GM18519 (cell line): ENCODE data around the gene ACO2.
"Not testable (repeated sequence)": the region's sequence is repeated elsewhere in the genome, so short reads cannot be mapped to it uniquely, and the experiment has no call there.

Source experiments
- ATAC-seq: cut with Tn5 transposase; IDR thresholded peaks from one replicate; pipeline ENCODE4 v1.9.1; 2021; ENCODE audit warnings: mild to moderate bottlenecking, moderate library complexity; ENCODE audit not compliant: unreplicated experiment, low FRiP score

Gene ACO2

DNA sequence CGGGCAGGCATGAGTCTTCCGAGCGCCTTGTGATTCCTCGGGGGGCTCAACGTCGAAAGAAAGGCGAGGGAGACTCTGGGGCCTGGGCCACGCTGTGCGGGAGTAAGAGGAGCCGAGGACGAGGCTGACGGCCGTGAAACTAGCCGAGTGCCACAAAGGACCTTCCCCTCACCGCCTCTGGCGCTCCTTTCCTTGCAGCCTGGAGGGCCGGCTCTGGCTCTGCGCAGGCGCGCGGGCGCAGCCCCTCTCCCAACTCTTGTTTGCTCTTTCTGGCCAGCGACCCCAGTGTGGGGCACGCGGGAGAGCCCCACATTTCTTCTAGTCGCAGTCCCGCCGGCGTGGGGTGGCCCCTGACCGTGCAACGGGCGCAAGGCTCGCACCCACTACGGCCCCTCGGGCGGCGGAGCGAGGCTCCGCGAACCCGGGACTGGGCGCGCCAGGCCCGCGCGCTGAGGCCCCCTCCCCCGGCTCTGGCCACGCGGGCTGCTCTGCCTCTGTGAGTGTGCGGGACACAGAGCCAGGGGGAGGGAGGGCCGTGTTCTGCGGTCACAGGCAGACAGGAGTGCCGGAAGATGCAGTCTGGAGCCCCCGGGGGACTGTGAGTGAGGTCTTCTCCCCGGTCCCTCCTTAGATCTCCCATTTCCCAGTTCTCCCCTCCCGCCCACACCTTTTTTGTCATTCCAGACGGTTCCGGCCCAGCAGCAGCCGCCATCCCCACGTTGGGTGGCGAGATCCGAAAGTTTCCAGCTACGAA lies 21.3 kb upstream of the ACO2 start:
- ATAC-seq = no peak

DNA sequence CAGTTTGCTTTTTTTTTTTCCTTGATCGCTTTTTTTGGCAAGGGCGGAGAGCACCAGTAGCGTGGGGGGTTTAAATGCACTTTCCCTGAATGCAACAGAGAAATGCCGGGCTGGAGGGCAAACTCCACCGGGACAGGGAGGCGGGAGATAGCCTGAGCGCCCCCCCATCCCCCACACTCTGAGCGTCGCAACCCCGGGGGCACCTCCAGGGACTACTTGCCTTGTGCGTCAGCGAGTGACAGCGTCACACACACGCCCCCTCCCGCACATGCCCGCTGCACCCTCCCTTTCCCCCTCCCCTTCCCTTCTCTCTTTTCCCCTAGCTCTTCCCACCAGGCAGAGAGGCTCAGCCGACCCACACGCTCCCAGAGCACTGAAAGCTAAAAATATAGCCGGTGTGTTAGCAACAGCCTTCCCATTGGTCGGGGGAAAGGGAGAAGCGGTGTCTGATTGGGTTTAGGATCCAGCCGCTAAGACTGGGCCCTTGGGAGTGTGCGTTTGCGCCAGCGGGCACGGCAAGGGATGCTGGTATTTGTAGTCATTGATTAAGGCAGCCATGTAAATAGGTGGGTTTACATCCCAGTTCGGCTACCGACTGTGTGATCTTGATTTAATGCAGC lies 20.6 kb upstream of the ACO2 start:
- peak; percentile 39 for ATAC-seq

DNA sequence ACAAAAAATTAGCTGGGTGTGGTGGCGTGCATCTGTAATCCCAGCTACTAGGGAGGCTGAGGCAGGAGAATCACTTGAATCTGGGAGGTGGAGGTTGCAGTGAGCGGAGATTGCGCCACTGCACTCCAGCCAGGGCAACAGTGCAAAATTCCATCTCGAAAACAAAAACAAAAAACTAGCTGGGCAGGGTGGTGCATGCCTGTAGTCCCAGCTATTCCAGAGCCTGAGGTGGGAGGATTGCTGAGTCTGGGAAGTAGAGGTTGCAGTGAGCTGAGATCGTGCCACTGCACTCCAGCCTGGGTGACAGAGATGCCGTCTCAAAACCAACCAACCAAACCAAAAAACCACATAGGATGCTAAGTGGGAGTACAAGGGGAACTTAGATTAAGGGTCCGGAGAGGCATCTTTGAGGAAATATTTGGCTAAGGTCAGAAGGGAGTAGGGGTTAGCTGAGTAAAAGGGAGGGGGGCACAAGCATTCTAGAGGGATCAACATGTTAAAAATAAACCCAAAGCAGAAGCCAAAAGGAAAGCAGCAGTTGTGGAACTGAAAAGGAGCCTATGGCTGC lies 10.7 kb upstream of the ACO2 start:
- no peak for ATAC-seq

DNA sequence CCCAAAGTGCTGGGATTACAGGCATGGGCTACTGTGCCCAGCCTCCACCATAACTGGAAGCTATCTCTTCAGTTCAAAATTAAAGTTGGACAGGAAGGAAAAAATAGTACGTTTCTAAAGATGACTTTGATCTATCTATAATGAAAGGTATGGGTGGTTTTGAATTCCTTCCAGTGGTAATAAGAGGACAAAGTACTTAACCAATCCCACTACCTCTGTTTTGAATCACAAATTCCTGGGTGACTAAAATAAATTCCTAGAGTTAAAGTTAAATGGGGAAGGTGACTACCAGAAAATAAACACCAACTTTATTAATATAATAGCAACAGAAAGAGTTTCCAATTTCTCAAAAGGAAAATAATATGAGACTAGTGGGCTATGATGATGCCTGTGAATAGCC lies 9.5 kb upstream of the ACO2 start:
- no peak for ATAC-seq

DNA sequence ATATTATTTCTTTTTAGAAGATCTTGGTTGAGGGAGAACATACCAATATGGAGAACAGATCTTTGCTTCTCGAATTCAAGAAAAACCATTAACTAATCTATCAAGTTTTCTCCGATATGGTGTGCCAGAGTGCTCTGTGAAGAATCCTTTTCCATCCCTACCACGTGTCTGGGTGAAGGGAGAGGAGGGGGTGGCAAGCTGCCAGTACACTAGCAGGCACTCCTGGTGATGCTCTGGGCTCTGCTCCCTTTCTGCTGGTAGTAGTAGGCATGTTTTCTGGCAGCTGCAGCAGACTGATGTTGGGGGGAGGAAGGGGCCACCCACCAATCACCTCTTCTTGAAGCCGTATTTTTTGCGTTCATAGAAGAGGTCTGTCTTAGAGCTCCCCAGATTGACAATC lies 8.8 kb upstream of the ACO2 start:
- ATAC-seq = not testable (repeated sequence)

DNA sequence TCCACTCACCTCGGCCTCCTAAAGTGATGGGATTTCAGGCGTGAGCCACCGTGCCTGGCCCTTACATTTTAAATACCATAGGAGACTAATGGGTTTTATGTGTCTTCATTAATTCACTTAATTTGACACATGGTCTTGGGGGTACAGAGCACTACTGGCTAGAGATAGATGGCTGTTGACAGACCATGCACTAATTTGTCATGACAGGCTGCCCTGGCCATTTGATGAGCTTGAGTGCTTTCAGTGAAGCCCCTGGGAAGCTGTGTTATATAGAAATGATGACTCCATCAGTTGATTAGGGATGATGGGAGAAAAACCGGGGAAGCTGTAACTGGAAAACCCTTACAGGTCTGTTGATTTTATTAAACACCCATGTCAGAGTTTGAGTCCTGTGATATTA lies 7.0 kb upstream of the ACO2 start:
- no peak for ATAC-seq

DNA sequence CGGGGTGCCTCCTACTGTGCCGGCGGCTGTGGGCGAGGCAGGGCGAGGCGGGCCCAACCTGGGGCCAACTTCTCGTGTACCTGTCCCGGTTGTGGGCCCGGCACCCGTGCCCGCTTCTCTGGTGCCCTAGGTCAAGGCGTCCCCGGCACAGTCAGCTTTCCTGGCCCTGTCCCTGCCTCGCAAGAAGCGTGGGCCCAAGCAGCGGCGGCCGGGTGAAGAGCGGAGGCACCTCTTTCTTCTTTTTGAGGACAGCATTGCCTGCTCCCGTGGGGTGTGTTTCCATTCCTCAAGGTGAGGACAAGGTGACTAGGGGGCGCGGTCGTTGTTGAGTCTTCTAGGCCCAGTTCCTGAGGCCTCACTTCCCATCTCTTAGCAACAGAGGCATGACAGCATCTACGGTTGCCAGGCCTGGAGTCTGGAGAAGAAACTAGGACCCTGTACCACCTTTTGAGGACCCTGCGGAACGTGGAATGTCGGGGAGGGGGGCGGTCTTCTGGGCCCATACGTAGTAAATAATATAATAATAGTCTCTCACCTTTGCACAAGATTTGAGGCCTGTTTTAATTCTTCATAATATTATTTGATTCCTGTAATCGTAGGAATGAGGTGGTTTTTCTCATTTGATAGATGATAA lies 418 bp downstream of the ACO2 start:
- no peak for ATAC-seq

DNA sequence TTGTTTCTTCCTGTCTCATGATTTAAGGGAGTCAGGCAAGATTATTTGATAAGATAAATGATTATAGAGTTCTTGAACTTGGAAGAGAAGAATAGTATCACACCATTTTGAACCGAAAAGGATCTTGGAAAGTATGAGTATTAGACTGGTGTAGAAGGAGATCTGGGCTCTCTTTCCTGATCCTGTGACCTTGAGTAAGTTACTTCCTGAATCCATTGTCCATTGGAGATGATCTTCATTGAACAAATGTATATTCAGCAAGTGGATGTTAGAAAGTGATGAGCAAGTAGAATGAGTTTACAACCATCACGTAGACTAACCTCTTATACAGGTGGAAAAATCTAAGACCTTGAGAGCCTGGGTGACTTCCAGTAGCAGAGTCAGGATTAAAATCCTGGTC lies 2.0 kb downstream of the ACO2 start:
- ATAC-seq = no peak

DNA sequence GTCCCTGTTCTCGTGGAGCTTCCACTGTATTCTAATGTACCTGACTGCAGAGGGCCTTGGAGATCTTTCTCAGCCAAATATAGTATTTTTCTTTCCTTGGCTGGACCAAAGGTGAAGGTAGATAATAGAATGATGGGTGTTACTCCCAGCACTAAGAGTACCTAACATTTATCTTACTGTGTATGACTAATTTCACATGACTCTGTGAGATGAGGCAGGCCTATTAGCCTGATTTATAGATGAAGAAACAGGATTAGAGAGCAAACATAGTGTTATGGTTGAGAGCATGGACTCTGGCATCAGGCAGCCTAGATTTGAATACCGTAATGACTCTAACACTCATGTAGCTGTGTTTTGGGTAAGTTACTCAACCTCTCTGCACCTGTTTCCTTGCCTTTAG lies 2.7 kb downstream of the ACO2 start:
- no peak for ATAC-seq

DNA sequence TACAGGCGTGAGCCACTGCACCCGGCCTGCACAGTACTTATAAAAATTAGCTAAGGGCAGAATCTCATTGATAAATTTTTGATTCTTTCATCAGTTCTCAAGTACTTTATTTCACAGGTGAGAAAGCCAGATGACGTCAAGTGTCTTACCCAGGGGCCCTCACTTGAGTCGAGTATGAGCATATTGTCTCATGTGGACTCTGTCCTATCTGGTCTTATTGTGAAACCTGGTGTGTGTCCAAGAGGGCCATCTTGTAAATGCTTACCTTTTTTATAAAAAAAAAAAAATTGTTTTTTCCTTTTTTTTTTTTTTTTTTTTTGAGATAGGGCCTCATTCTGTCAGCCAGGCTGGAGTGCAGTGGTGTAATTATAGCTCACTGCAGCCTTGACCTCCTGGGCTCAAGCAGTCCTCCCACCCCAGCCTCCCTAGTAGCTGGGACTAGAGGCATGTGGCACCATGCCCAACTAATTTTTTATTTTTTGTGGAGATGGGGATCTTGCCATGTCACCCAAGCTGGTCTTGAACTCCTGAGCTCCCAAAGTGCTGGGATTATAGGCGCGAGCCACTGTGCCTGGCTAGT lies 6.0 kb downstream of the ACO2 start:
- no peak for ATAC-seq

DNA sequence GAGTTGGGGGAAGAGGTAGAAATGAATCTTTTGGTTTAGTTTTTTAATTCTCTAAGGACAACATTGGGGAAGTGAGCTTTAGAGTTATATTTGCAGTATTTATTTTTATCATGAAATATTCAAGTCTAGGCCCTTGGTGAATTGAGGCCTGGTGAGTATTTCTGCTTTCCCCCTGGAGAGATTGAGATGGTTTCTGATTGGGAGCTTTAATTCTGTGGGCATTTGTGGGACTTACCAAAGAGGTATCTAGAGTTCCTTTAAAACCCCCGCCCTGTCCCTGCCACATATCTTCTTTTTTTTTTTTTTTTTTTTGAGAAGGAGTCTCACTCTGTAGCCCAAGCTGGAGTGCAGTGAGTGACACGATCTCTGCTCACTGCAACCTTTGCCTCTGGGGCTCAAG lies 9.6 kb downstream of the ACO2 start:
- ATAC-seq = no peak

DNA sequence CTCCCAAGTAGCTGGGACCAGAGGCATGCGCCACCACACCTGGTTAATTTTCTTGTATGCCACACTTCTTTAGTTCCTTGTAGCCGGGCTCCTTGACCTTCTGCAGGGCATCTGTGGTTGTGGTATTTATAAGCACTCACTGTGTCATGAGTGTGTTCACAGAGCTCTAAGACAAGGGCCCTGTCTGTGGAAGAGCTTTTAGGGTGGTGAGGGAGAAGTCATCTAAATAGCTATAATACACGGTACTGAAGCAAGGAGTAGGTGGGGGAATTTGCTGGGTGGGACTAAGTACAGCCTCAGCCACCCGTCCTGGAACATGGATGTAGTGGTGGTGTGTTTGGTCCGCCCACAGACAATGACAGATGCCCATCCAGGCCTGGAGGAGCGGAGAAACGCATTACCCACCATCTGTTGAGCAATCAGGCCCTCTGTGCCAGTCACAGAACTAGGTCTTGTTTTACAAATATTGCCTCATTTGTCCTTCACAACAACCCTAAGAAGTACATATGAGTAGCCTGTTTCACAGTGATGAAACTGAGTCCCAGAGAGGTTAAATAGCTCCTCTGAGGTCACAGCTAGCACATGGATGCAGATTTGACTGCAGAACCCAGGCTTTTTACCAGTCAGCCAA lies 10.1 kb downstream of the ACO2 start:
- no peak for ATAC-seq

DNA sequence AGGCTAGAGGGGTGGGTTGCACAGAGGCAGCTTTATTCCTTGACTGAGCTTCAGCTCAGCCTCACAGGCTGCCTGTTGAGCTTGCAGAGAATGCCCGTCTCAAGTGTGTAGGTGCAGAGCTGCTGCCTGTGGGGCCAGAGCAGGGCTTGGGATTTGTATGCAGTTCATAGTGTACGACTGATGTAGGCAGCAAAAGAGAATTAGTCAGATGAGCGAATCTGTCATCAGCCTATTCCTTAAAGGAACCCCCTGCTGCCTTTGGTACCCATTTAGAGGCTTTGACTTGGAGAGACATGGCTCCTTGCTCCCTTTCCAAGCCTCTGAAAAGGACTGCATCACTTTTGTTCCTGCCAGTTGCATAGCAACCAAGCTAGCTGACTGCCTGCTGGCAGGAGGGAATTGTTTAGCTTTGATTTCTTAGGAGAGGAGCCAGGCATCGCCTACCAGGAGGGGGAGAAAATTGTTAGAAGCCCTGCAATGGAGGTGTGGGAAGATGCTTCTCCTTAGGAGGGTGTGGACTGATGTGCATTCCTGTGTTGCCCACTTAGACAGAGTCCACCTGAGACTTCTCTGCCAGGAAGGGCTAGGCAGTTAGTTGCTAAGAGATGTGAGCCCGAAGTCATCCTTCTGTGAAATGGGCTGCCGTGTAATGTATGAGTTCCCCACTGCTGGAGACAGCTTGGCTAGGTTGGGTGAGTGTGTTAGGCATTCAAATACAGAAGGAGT lies 10.9 kb downstream of the ACO2 start:
- no peak for ATAC-seq

DNA sequence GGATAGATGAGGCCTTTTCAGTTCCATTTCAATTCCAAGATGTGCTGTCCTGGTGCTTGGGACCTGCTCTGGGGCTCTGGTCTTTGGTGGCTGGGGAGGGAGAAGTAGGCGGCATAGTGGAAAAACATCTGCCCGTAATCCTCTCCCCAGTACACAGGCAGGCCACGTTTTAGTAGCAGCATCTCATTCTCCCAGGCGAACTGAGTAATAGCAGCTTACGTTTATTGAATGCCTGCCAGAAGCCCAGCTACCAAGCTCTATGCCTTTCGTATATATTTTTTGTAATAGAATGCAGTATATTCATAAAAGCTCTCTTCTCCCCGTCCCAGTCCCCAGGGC lies 11.4 kb downstream of the ACO2 start:
- no peak for ATAC-seq

DNA sequence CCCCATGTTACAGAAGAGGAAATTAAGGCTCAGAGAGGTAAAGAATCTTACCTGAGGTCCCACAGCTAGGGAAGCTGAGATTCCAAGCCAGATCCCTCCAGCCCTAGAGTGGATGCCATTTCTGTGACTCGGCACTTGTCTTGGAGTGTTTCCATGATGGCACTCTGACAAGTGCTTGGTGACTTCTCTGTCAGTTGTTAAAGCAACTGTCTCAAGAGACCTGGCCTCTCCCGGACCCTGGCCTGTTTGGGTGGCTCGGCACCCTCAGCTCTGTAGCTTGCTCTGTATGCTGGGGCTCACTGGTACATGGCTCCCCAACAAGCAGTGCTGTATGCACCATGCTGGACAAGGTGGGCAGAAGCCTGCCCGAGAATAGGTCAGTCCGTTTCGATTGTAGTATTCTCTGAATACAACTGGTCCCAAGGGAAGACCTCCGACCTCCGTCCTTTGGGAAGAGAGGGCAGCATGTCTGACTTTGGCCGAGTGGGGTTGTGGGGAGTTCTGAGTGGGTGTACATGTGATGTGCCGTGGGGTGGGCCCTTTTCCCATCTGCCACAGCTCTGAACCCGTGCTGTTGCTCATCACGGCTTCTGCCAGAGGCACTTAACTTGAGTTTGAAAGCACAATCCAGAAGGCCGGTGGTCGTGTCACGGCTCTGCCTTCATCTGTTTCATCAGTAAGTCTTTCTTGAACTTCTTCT lies 12.4 kb downstream of the ACO2 start:
- ATAC-seq = no peak

DNA sequence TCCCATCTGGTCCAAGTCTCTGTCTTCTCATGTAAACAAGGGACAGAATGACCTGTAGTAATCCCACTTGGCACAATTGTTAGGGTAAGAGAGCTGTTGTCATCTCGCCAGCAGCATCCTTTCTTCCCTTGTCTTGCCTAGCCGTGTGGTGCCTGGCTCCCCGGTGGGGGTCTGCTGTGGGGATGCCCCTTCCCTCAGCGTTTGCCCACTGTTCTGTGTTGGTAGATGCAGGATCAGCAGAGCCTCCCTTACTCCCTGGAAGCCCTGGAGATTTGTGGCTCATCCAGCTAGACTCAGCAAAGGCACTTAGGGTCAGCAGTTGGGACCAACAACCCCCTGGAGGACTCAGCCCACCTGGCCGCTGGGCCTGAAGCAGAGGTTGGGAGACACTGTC lies 13.0 kb downstream of the ACO2 start:
- no peak for ATAC-seq

DNA sequence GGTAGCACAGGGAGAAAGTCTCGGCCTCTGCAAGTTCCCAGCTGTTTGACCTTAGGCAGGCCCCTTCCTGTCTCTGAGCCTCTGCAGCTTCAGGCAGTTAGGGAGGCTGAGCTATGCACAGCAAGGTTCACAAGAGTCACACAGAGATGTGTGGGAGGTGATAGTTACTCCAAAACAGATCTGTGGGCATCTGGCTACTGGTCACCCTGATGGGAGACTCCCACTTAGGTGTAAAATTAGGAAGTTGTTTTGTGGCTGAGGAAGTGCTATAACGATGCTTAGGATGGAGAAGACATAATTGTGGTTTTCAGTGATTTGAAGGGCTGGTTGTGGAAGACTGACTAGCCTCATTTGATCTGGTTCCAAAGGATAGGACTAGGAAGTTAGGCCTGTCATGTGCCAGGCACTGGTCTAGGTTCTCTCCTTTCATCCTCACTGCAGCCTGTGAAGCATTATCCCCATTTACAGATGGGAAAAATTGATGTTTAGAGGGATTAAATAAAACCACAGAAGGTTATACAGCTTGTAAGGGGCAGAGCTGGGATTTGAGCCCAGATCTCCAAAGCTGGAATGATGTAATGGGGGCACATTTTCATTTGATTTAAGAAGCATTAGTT lies 13.5 kb downstream of the ACO2 start:
- ATAC-seq = no peak

DNA sequence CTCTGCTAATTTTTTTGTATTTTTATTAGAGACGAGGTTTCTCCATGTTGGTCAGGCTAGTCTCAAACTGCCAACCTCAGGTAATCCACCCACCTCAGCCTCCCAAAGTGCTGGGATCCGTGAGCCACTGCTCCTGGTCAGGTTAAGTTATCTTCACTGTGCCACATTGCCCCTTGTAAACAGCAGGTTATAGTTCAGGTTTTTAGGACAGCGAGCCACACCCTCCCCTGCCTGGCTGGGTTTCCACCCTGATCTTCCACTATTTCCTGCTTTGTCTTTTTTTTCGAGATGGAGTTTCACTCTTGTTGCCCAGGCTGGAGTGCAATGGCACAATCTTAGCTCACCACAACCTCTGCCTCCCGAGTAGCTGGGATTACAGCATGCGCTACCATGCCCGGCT lies 16.1 kb downstream of the ACO2 start:
- ATAC-seq = no peak
